Stimulated activated effector memory CD8-positive, alpha-beta T cell treated with anti-CD3 and anti-CD28 coated beads, Interleukin-12 subunit alpha, Interleukin-12 subunit beta, amount 100 ng/mL, for 72 hours (primary cell): ENCODE results near the gene MPP1.
A peak's percentile ranks its signal among the peaks of the same experiment; 100 is the strongest.

Source experiments
- ATAC-seq: fragments of 150-1000 bp; cut with Tn5 transposase; 2 replicates; pipeline ENCODE4 v1.10.0; 2021
- DNase-seq, 2 donors: peaks; one replicate each; pipeline ENCODE4 v3.0.0; 2021 to 2022; ENCODE audit warnings: low spot score in 2 of 2
- H3K27ac Mint-ChIP-seq: one replicate; pipeline ENCODE4 v1.8.0; 2022; ENCODE audit warnings: mild to moderate bottlenecking, mixed read lengths
- H3K36me3 Mint-ChIP-seq: one replicate; pipeline ENCODE4 v1.8.0; 2022; ENCODE audit warnings: mild to moderate bottlenecking, mixed read lengths
- H3K4me1 Mint-ChIP-seq: one replicate; pipeline ENCODE4 v1.8.0; 2022; ENCODE audit warnings: mixed read lengths
- H3K4me3 Mint-ChIP-seq: one replicate; pipeline ENCODE4 v1.8.0; 2022; ENCODE audit warnings: mild to moderate bottlenecking, mixed read lengths
- H3K9me3 Mint-ChIP-seq: one replicate; pipeline ENCODE4 v1.8.0; 2022; ENCODE audit warnings: mixed read lengths

The MPP1 gene

GRCh38 chrX:154797006-154797405, 8.3 kb downstream of the MPP1 start:
- Mint-ChIP-seq H3K36me3 (peaks cover 9% of the 10 kb centered on the region), H3K4me3 (no peak overlapping the region), H3K27ac (no peak overlapping the region), H3K4me1 (peaks cover 22% of the 10 kb centered on the region), H3K9me3 (peaks cover 2% of the 10 kb centered on the region)
- no peak for ATAC-seq
- no peak for DNase-seq

- Mint-ChIP-seq H3K9me3 (peaks cover 2% of the 10 kb centered on the region), H3K27ac (no peak overlapping the region), H3K4me1 (peaks cover 18% of the 10 kb centered on the region), H3K36me3 (peaks cover 9% of the 10 kb centered on the region), H3K4me3 (no peak overlapping the region)
- DNase-seq, result no peak
- no peak for ATAC-seq
Measured at GRCh38 chrX:154795016-154795415, 10.3 kb downstream of the MPP1 start.

GRCh38 chrX:154793084-154793795, 12.0 kb downstream of the MPP1 start:
- peaks cover 2% of the 10 kb centered on the region for H3K4me1 Mint-ChIP-seq
- no peak overlapping the region for H3K4me3 Mint-ChIP-seq
- no peaks in the 10 kb centered on the region for H3K9me3 Mint-ChIP-seq
- ATAC-seq (no peak), DNase-seq (no peak)
- H3K36me3 Mint-ChIP-seq, result no peaks in the 10 kb centered on the region
- H3K27ac Mint-ChIP-seq, result no peak overlapping the region

GRCh38 chrX:154791939-154792338, 13.3 kb downstream of the MPP1 start:
- Mint-ChIP-seq H3K27ac (no peak overlapping the region), H3K9me3 (no peaks in the 10 kb centered on the region), H3K4me1 (no peaks in the 10 kb centered on the region), H3K36me3 (no peaks in the 10 kb centered on the region), H3K4me3 (no peak overlapping the region)
- DNase-seq, result no peak
- ATAC-seq, result peak; percentile 57

GRCh38 chrX:154791467-154791866, 13.8 kb downstream of the MPP1 start:
- no peaks in the 10 kb centered on the region for H3K9me3 Mint-ChIP-seq
- no peaks in the 10 kb centered on the region for H3K36me3 Mint-ChIP-seq
- H3K27ac Mint-ChIP-seq, result no peak overlapping the region
- no peaks in the 10 kb centered on the region for H3K4me1 Mint-ChIP-seq
- DNase-seq (no peak), ATAC-seq (no peak)
- H3K4me3 Mint-ChIP-seq, result no peak overlapping the region

- Mint-ChIP-seq H3K36me3 (peaks cover 11% of the 10 kb centered on the region), H3K27ac (no peak overlapping the region), H3K4me1 (peaks cover 22% of the 10 kb centered on the region), H3K4me3 (no peak overlapping the region), H3K9me3 (no peaks in the 10 kb centered on the region)
- DNase-seq (no peak), ATAC-seq (no peak)
Measured at GRCh38 chrX:154785716-154786115, 19.6 kb downstream of the MPP1 start.

- Mint-ChIP-seq H3K36me3 (peaks cover 12% of the 10 kb centered on the region), H3K4me1 (peaks cover 22% of the 10 kb centered on the region), H3K9me3 (no peaks in the 10 kb centered on the region), H3K27ac (no peak overlapping the region), H3K4me3 (peak overlapping the region; percentile 42)
- ATAC-seq, result no peak
- no peak for DNase-seq
Measured at GRCh38 chrX:154784149-154784995, 20.9 kb downstream of the MPP1 start.

- ATAC-seq, result no peak
- Mint-ChIP-seq H3K9me3 (no peaks in the 10 kb centered on the region), H3K36me3 (peaks cover 40% of the 10 kb centered on the region), H3K27ac (no peak overlapping the region), H3K4me3 (no peak overlapping the region), H3K4me1 (peaks cover 30% of the 10 kb centered on the region)
- DNase-seq, result no peak
Measured at GRCh38 chrX:154780968-154781367, 24.3 kb downstream of the MPP1 start.

- DNase-seq, result no peak
- ATAC-seq, result peak; percentile 59
- Mint-ChIP-seq H3K9me3 (no peaks in the 10 kb centered on the region), H3K4me1 (peaks cover 36% of the 10 kb centered on the region), H3K36me3 (peaks cover 57% of the 10 kb centered on the region), H3K4me3 (no peak overlapping the region), H3K27ac (no peak overlapping the region)
Measured at GRCh38 chrX:154779261-154779660, 26.0 kb downstream of the MPP1 start.

- Mint-ChIP-seq H3K9me3 (no peaks in the 10 kb centered on the region), H3K36me3 (peaks cover 76% of the 10 kb centered on the region), H3K27ac (peak overlapping the region; percentile 69), H3K4me3 (no peak overlapping the region), H3K4me1 (peaks cover 16% of the 10 kb centered on the region)
- ATAC-seq (no peak), DNase-seq (no peak)
Measured at GRCh38 chrX:154776753-154777152, 28.5 kb downstream of the MPP1 start.

GRCh38 chrX:154775419-154776349, 29.6 kb downstream of the MPP1 start:
- Mint-ChIP-seq H3K9me3 (no peaks in the 10 kb centered on the region), H3K4me1 (peaks cover 16% of the 10 kb centered on the region), H3K4me3 (no peak overlapping the region), H3K36me3 (peaks cover 77% of the 10 kb centered on the region), H3K27ac (peak overlapping the region; percentile 69)
- peak in 1 of 2 donors; percentile 3 for DNase-seq
- ATAC-seq, result peak; percentile 87

GRCh38 chrX:154774622-154775021, 30.7 kb downstream of the MPP1 start:
- Mint-ChIP-seq H3K9me3 (no peaks in the 10 kb centered on the region), H3K4me3 (no peak overlapping the region), H3K4me1 (peaks cover 16% of the 10 kb centered on the region), H3K36me3 (peaks cover 87% of the 10 kb centered on the region), H3K27ac (peak overlapping the region; percentile 29)
- ATAC-seq (no peak), DNase-seq (no peak)

GRCh38 chrX:154762537-154763296, 42.6 kb downstream of the MPP1 start, which contains the start of gene DKC1:
Gene DKC1 (plus strand): TSS chrX:154762864. CDS start chrX:154762966, 102 bp downstream.
- H3K4me1 Mint-ChIP-seq, result peaks cover 21% of the 10 kb centered on the region
- peaks cover 48% of the 10 kb centered on the region for H3K36me3 Mint-ChIP-seq
- DNase-seq (peak; percentile 81 to 93), ATAC-seq (peak; percentile 93)
- H3K9me3 Mint-ChIP-seq, result no peaks in the 10 kb centered on the region
- H3K4me3 Mint-ChIP-seq, result peak within 1 kb of the TSS; percentile 78
- peak within 1 kb of the TSS; percentile 91 for H3K27ac Mint-ChIP-seq

- ATAC-seq, result no peak
- H3K27ac Mint-ChIP-seq, result peak overlapping the region; percentile 91
Measured at GRCh38 chrX:154761977-154762536, 43.2 kb downstream of the MPP1 start.

More at GRCh38 chrX:154761977-154762536, 43.2 kb downstream of the MPP1 start:
- Mint-ChIP-seq H3K4me1 (peaks cover 21% of the 10 kb centered on the region), H3K36me3 (peaks cover 42% of the 10 kb centered on the region), H3K9me3 (no peaks in the 10 kb centered on the region), H3K4me3 (peak overlapping the region; percentile 78)
- DNase-seq, result no peak
